CD4-positive, alpha-beta T cell treated with Interleukin-10 for 1 hour (primary cell): Measurements from ENCODE around the gene SMAP1.
A peak's percentile ranks its signal among the peaks of the same experiment; 100 is the strongest.

Source experiments
- DNase-seq: peaks from one replicate; pipeline ENCODE4 v3.0.0-alpha.2; 2020

SMAP1 gene

GRCh38 chr6:70844301-70844700 lies 176.6 kb downstream of the SMAP1 start:
- no peak for DNase-seq

- DNase-seq: no peak
Measured at GRCh38 chr6:70846207-70846835, 178.6 kb downstream of the SMAP1 start.

GRCh38 chr6:70847106-70848084 lies 179.7 kb downstream of the SMAP1 start:
- DNase-seq: no peak

- DNase-seq: no peak
Measured at GRCh38 chr6:70849348-70850069, 181.8 kb downstream of the SMAP1 start.

GRCh38 chr6:70852667-70853246 lies 185.1 kb downstream of the SMAP1 start:
- no peak for DNase-seq

GRCh38 chr6:70857387-70858077 lies 189.8 kb downstream of the SMAP1 start:
- no peak for DNase-seq

- no peak for DNase-seq
Measured at GRCh38 chr6:70860045-70860444, 192.4 kb downstream of the SMAP1 start.

GRCh38 chr6:70860920-70861319 lies 193.2 kb downstream of the SMAP1 start:
- DNase-seq: no peak

GRCh38 chr6:70863343-70863742 lies 195.7 kb downstream of the SMAP1 start:
- DNase-seq: no peak

- DNase-seq: no peak
Measured at GRCh38 chr6:70864401-70864800, 196.7 kb downstream of the SMAP1 start.

- no peak for DNase-seq
Measured at GRCh38 chr6:70872469-70872868, 204.8 kb downstream of the SMAP1 start.

GRCh38 chr6:70874181-70874913 lies 206.7 kb downstream of the SMAP1 start:
- DNase-seq: no peak

- no peak for DNase-seq
Measured at GRCh38 chr6:70879496-70879895, 211.8 kb downstream of the SMAP1 start.

- peak; percentile 70 for DNase-seq
Measured at GRCh38 chr6:70884074-70884983, 216.6 kb downstream of the SMAP1 start.

GRCh38 chr6:70886071-70886470 lies 218.4 kb downstream of the SMAP1 start:
- DNase-seq: no peak

- no peak for DNase-seq
Measured at GRCh38 chr6:70886661-70887060, 219.0 kb downstream of the SMAP1 start.

GRCh38 chr6:70889270-70889669 lies 221.6 kb downstream of the SMAP1 start:
- DNase-seq: no peak

GRCh38 chr6:70894001-70894400 lies 226.3 kb downstream of the SMAP1 start:
- no peak for DNase-seq

GRCh38 chr6:70900047-70900446 lies 232.4 kb downstream of the SMAP1 start:
- no peak for DNase-seq

GRCh38 chr6:70901324-70901723 lies 233.6 kb downstream of the SMAP1 start:
- no peak for DNase-seq
